Esophagus muscularis mucosa (tissue), 4 donors: ENCODE data around the gene AKAP12. TPM values are rescaled to one million over a fixed set of nuclear protein-coding genes. Genes with fewer than 3 reads are reported as not detected.

Source experiments
- DNase-seq: peaks from one replicate; pipeline ENCODE4 v3.0.0-alpha.2; 2017; ENCODE audit errors: extremely low spot score
- H3K27ac ChIP-seq, 4 donors: fragments of 200-600 bp; sonication (generic); replicated peaks in 1 of 4; 1 replicate in 3 of 4; 2 replicates in 1 of 4; pipeline ENCODE4 v1.5.1; 2016 to 2019; ENCODE audit warnings: mild to moderate bottlenecking in 1 of 4
- H3K27me3 ChIP-seq, 4 donors: fragments of 200-600 bp; sonication (generic); one replicate each; pipeline versions ENCODE4 v1.5.1 to v1.6.0; 2016 to 2019
- H3K36me3 ChIP-seq, 4 donors: fragments of 200-600 bp; sonication (generic); one replicate each; pipeline ENCODE4 v1.5.1; 2016 to 2019
- H3K4me1 ChIP-seq, 4 donors: fragments of 200-600 bp; sonication (generic); one replicate each; pipeline ENCODE4 v1.5.1; 2016 to 2019
- H3K4me3 ChIP-seq, 4 donors: fragments of 200-600 bp; sonication (generic); 1 replicate in 2 of 4; 2 replicates in 2 of 4; pipeline ENCODE4 v1.5.1; 2016 to 2019; ENCODE audit warnings: mild to moderate bottlenecking in 4 of 4, moderate library complexity in 1 of 4
- H3K9me3 ChIP-seq, 4 donors: fragments of 200-600 bp; sonication (generic); 1 replicate in 3 of 4; 2 replicates in 1 of 4; pipeline ENCODE4 v1.5.1; 2016 to 2019
- EP300 ChIP-seq: sonication (generic); formaldehyde crosslinking; IDR thresholded peaks from one replicate; pipeline ENCODE4 v1.6.1; 2017; ENCODE audit warnings: antibody characterized with exemption
- POLR2A ChIP-seq: fragments of 450-650 bp; IDR thresholded peaks from one replicate; pipeline ENCODE4 v1.6.1; 2017; ENCODE audit warnings: antibody characterized with exemption, moderate library complexity, mild to moderate bottlenecking, low read depth
- POLR2AphosphoS5 ChIP-seq, 2 donors: sonication (generic); formaldehyde crosslinking; IDR thresholded peaks; one replicate each; pipeline ENCODE4 v1.6.1; 2017; ENCODE audit warnings: antibody characterized with exemption in 2 of 2
- WGBS: methylation state at CpG from one replicate; pipeline ENCODE4 v1.1.5; 2018; 5-methylcytosine and 5-hydroxymethylcytosine counted together
- intact Hi-C: fragments of 100-400 bp; cut with DNase I; formaldehyde crosslinking; loops from one replicate; pipeline ENCODE4 v1.15.1; 2023
- small RNA-seq, 3 donors: library from RNA; depleted of rRNA; stranded (forward); fragments of <200 nt; gene quantifications; one replicate each; pipeline ENCODE3, GENCODE V24; 2016
- total RNA-seq, 4 donors: library from RNA; depleted of rRNA; stranded (reverse); fragments of >200 nt; gene quantifications; one replicate each; pipeline versions ENCODE4 v1.1.0 to v1.2.1, GENCODE V29; 2016
- TF ChIP-seq, protein P1 (sequence below), 3 experiments: fragments of 200-600 bp in 2 of 3; fragments of 450-650 bp in 1 of 3; sonication (generic) in 2 of 3; IDR thresholded peaks; one replicate each; pipeline ENCODE4 v1.5.1; 2017 to 2019; ENCODE audit warnings: antibody characterized with exemption in 3 of 3, mild to moderate bottlenecking in 2 of 3, moderate library complexity in 1 of 3

Gene AKAP12
- total RNA-seq, 4 donors from 2014 or later: 108 to 215 (median 187) TPM

DNA sequence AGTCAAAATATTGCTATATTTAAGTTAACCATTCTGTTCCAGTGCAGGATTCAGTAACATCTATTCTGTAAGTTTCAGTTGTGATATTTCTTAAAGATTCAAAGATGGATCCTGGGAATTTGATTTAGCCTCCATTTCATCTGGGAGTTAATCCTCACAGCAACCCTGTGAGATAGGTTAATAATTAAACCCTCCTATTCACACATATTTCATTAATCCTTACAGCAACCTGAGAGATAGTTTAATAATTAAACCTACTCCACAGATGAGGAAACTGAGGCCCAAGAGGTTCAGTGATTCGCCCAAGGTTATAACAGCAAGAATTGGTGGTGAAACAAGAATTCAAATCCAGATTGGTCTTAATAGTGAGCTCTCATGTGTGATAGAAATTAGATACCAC, 162.5 kb downstream of the AKAP12 start:
- H3K4me1 ChIP-seq: peaks cover 3 to 22% (median 19%) of the 10 kb centered on the region in 4 donors
- DNase-seq: no peak
- 91% methylated on average over 1 of the region's 1 CpG for WGBS
- peaks cover 0 to 34% (median 18%) of the 10 kb centered on the region in 4 donors for H3K36me3 ChIP-seq
- no peak overlapping the region for H3K4me3 ChIP-seq
- no peak overlapping the region for H3K27ac ChIP-seq
- no peaks in the 10 kb centered on the region for H3K9me3 ChIP-seq
- no peak for TF ChIP-seq POLR2A
- TF ChIP-seq POLR2AphosphoS5 (IDR thresholded peaks at IDR 0.05): no peak
- TF ChIP-seq, protein P1, sequence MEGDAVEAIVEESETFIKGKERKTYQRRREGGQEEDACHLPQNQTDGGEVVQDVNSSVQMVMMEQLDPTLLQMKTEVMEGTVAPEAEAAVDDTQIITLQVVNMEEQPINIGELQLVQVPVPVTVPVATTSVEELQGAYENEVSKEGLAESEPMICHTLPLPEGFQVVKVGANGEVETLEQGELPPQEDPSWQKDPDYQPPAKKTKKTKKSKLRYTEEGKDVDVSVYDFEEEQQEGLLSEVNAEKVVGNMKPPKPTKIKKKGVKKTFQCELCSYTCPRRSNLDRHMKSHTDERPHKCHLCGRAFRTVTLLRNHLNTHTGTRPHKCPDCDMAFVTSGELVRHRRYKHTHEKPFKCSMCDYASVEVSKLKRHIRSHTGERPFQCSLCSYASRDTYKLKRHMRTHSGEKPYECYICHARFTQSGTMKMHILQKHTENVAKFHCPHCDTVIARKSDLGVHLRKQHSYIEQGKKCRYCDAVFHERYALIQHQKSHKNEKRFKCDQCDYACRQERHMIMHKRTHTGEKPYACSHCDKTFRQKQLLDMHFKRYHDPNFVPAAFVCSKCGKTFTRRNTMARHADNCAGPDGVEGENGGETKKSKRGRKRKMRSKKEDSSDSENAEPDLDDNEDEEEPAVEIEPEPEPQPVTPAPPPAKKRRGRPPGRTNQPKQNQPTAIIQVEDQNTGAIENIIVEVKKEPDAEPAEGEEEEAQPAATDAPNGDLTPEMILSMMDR (IDR thresholded peaks at IDR 0.05): no peak
- no peak for TF ChIP-seq EP300
- H3K27me3 ChIP-seq: no peaks in the 10 kb centered on the region
- intact Hi-C loops: no loop called here

- DNase-seq: no peak
- WGBS: 80% methylated on average over 4 of the region's 4 CpGs
- intact Hi-C loops: no loop called here
These were observed 164.1 kb downstream of the AKAP12 start for GRCh38 chr6:151403919-151404308.

More at GRCh38 chr6:151403919-151404308, 164.1 kb downstream of the AKAP12 start:
- H3K36me3 ChIP-seq: peaks cover 0 to 46% (median 26%) of the 10 kb centered on the region in 4 donors
- H3K27me3 ChIP-seq: no peaks in the 10 kb centered on the region
- TF ChIP-seq POLR2A: no peak
- TF ChIP-seq, protein P1 (IDR thresholded peaks at IDR 0.05): no peak
- no peak for TF ChIP-seq EP300
- TF ChIP-seq POLR2AphosphoS5 (IDR thresholded peaks at IDR 0.05): no peak
- peaks cover 3 to 27% (median 23%) of the 10 kb centered on the region in 4 donors for H3K4me1 ChIP-seq
- no peak overlapping the region for H3K27ac ChIP-seq
- no peak overlapping the region for H3K4me3 ChIP-seq
- H3K9me3 ChIP-seq: no peaks in the 10 kb centered on the region

Small RNA genes lying within 50 kb of the gene (small RNA-seq; reads per million reads assigned to genes)
- gene RF00019 (0 reads per million in 3 donors), gene RNU6-1247P (0 reads per million in 3 donors), gene RNU6-300P (0 reads per million in 3 donors), gene RNY4P20 (1.00 to 17.1 (median 1.0) reads per million in 3 donors)

Other genes with a start within 250 kb of the AKAP12 start
- 10 to 100 TPM in 3 of 4 donors, 1 to 10 TPM in 1; 7.1 to 16.3 (median 11.5) TPM for gene ZBTB2, start 151.6 kb downstream of the AKAP12 start, total RNA-seq
- gene RMND1, start 212.2 kb downstream of the AKAP12 start, total RNA-seq: 10 to 100 TPM in 3 of 4 donors, 1 to 10 TPM in 1; 9.9 to 18.7 (median 12.1) TPM